Mammary epithelial cell (primary cell): ENCODE data around the gene LCN10.

ENCODE experiments used
- EZH2 ChIP-seq: IDR thresholded peaks from 2 replicates; pipeline ENCODE4 v1.6.1; 2012; ENCODE audit warnings: low read length, inconsistent platforms, borderline replicate concordance
- TF ChIP-seq, protein P1 (sequence below), 2 donors: IDR thresholded peaks in 1 of 2; conservative IDR thresholded peaks in 1 of 2; 2 replicates each; pipeline ENCODE4 v1.5.1; 2011 to 2012; ENCODE audit warnings: inconsistent platforms in 2 of 2, low read length in 2 of 2, mild to moderate bottlenecking in 2 of 2, control low read depth in 1 of 2, low read depth in 1 of 2; ENCODE audit not compliant: insufficient read depth in 1 of 2; ENCODE audit errors: extremely low read depth in 1 of 2

DNA sequence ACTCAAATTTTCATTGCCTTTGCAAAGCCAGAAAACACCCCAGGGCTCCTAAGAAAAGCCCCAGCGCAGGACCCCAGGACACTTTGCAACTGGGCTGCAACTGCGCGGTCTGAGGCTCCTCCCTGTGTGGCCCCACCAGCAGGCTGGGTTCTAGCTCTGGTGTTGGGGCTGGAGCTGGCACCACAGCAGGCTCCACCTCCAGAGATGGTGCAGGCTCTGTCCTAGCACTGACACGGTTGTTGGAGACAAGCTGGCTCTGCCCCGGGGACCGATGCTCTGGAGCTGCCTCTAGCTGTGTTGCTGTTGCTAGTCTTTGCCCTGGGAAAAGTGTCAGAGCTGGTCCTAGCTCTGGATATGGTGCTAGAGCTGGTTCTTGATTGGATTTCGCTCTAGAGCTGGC lies 13.6 kb downstream of the LCN10 start:
- TF ChIP-seq, protein P1, sequence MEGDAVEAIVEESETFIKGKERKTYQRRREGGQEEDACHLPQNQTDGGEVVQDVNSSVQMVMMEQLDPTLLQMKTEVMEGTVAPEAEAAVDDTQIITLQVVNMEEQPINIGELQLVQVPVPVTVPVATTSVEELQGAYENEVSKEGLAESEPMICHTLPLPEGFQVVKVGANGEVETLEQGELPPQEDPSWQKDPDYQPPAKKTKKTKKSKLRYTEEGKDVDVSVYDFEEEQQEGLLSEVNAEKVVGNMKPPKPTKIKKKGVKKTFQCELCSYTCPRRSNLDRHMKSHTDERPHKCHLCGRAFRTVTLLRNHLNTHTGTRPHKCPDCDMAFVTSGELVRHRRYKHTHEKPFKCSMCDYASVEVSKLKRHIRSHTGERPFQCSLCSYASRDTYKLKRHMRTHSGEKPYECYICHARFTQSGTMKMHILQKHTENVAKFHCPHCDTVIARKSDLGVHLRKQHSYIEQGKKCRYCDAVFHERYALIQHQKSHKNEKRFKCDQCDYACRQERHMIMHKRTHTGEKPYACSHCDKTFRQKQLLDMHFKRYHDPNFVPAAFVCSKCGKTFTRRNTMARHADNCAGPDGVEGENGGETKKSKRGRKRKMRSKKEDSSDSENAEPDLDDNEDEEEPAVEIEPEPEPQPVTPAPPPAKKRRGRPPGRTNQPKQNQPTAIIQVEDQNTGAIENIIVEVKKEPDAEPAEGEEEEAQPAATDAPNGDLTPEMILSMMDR (conservative IDR thresholded peaks at IDR 0.05 in 1 of 2, IDR thresholded peaks at IDR 0.05 in 1 of 2; ENCODE audit: extremely low read depth in 1 of 2, insufficient read depth in 1 of 2, low read depth in 1 of 2, low read length in 2 of 2) = no peak
- TF ChIP-seq EZH2 = no peak
